ENCODE data around the gene ZSWIM1.

ZSWIM1 gene

DNA sequence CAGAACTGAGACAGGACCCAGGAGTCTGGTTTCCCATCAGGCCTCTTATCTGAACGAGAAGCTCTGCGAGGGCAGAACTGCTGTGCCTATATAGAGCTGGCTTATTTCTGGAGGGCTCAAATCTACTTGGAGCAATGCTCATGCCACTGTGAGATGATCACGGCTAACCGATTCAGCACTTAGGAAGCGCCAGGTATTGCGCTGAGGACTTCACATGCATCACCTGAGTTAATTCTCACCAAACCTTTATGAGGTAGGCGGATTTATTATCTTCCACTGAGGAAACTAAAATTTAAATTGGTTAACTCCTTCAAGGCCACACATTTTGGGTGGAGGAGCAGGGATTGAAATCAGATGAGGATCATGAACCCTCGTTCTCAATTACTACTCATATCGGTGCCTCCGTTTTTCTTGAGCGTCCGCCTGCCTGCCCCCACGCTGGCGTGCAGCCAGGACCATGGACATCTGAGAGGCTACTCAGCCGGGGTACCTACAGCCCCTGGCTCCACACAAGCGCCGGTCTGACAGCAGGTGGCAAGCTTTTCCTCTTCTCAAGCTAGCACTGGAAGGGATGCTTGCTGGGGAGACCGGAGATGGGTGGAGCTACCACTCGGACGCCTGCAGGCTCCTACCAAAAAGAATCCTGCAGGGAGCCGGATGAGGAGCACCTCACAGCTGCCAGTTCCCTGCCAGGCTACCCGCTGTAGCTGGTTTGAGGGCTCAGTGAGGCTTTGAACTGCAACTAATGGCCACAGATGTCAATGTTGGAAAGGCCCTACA, 52.4 kb downstream of the ZSWIM1 start:
- DNase-seq: peak; percentile 46

DNA sequence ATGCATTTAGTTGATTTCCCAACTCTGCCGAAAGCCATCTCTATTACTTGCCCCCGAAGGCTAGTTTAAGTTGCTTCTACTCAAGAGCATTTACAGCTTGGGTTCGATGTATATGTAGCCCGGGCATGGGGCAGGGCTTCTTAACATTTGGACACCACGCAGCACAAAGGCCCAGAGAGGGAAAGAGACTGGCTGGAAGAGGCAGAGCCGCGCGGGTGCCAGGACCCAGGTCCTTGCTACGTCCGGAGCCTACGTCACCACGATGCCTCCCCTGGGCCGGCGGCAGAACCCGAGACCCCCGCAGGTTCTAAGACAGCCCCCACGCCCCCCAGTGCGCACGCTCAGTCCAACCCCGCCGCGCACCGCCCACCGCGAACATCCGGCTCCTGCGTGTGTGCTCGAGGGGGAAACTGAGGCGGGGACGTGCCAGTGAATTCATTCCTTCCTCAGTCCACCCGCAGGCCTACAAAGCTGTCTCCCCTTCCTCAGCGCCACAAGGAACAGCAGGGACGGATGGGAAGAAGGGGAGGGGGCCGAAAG, 53.1 kb downstream of the ZSWIM1 start:
- no peak for DNase-seq

Measured in activated naive CD4-positive, alpha-beta T cell treated with anti-CD3 and anti-CD28 coated beads, Interleukin-2, amount 50 U/mL, for 16 hours (primary cell).